Daoy (cell line): ENCODE measurements around the gene ATP2B1. TPM values are rescaled to one million over a fixed set of nuclear protein-coding genes. Genes with fewer than 3 reads are reported as not detected.

ENCODE experiments used
- DNase-seq: peaks from one replicate; pipeline ENCODE4 v3.0.0-alpha.2; 2015; ENCODE audit warnings: low read depth
- total RNA-seq: library from RNA; depleted of rRNA; stranded (reverse); fragments of >200 nt; shearing (Covaris generic); gene quantifications from 2 replicates; pipeline ENCODE4 v1.2.3, GENCODE V29; 2014; rRNA removed

ATP2B1 gene
- total RNA-seq, 1 experiment from 2014 or later, result 37.0 TPM

DNA sequence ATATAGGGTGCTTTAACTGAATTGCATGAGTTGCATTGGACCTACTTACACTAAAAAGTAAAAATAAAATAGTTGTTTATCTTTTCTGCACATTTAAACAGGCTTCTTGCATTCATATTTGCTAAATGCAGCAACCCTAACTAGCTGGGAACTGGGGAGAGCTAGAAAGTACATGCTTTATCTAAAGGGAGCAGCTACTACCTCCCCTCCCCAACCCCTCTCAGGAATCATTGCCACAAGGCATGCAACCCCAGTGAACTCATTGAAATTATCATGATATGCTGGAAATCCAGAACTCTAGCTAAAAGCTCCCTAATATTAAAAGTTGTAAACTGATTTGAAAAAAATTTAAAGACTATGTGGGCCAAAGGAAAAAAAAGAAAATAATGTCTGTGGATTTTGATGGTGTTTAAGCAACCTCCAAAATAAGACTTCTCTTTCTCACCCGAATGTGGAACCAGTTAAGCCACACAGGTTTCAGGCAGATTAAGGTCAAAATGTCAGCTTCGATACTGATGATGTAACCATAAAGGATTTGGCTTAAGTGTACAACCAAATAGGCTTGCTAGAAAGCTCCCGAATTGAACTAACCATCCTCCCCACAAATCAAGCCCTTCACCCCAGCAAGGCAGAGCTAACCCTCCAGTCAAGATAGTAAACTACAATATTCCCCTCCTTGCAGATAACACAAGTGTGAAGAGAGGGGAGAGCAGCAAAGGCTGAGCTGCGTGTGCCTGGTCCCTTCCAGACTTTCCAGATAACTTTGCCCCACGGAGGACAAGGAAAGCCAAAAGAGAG lies 169.0 kb downstream of the ATP2B1 start:
- no peak for DNase-seq

DNA sequence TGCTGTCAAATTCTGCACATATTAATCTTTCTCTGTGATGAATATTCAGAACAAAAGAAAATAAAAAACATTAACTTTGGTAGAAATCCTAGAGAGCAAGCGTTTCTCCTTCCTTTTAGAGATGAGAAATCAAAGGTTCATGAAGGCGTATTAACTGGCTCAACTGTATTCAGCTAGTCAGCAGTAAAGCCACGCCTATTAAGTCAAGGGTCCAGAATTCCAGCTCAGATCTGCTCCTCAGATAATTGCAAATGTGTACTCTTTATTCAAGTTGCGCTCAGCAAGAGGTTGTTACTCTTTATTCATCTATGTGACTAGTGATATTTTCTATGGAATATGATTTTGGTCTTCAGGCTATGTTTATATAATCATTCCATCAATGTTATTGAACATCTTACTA lies 169.7 kb downstream of the ATP2B1 start:
- DNase-seq, result no peak

Other genes with a start within 250 kb of the ATP2B1 start
- gene GALNT4, start 184.0 kb downstream of the ATP2B1 start, total RNA-seq, result 4.9 and 5.1 TPM in 2 replicates
- gene POC1B, start 182.8 kb downstream of the ATP2B1 start, total RNA-seq, result 11.1 and 13.4 TPM in 2 replicates